ENCODE data around the gene EXOSC7.
A peak's percentile ranks its signal among the peaks of the same experiment; 100 is the strongest.

EXOSC7 gene

GRCh38 chr3:44991326-44991725 lies 15.3 kb downstream of the EXOSC7 start:
- no peak overlapping the region for H3K27ac ChIP-seq
- DNase-seq (ENCODE audit: low read depth, low spot score) = no peak

- peak; percentile 92 for DNase-seq (ENCODE audit: low read depth, low spot score)
- peak overlapping the region; percentile 83 for H3K27ac ChIP-seq
Measured at GRCh38 chr3:44992555-44993470, 16.8 kb downstream of the EXOSC7 start.

- peak; percentile 64 for DNase-seq (ENCODE audit: low read depth, low spot score)
Measured at GRCh38 chr3:44993471-44994205, 17.6 kb downstream of the EXOSC7 start.

GRCh38 chr3:44995142-44995770 lies 19.2 kb downstream of the EXOSC7 start:
- no peak overlapping the region for H3K27ac ChIP-seq
- DNase-seq (ENCODE audit: low read depth, low spot score) = no peak

More at GRCh38 chr3:44993471-44994205, 17.6 kb downstream of the EXOSC7 start:
- peak overlapping the region; percentile 83 for H3K27ac ChIP-seq

GRCh38 chr3:44996556-44996969 lies 20.5 kb downstream of the EXOSC7 start:
- no peak for DNase-seq (ENCODE audit: low read depth, low spot score)
- no peak overlapping the region for H3K27ac ChIP-seq

- no peak overlapping the region for H3K27ac ChIP-seq
- DNase-seq (ENCODE audit: low read depth, low spot score) = no peak
Measured at GRCh38 chr3:44999782-45000181, 23.7 kb downstream of the EXOSC7 start.

GRCh38 chr3:45000823-45001222 lies 24.8 kb downstream of the EXOSC7 start:
- no peak for DNase-seq (ENCODE audit: low read depth, low spot score)
- H3K27ac ChIP-seq = no peak overlapping the region

- no peak overlapping the region for H3K27ac ChIP-seq
- no peak for DNase-seq (ENCODE audit: low read depth, low spot score)
Measured at GRCh38 chr3:45001738-45002137, 25.7 kb downstream of the EXOSC7 start.

- H3K27ac ChIP-seq = no peak overlapping the region
- no peak for DNase-seq (ENCODE audit: low read depth, low spot score)
Measured at GRCh38 chr3:45002139-45002660, 26.2 kb downstream of the EXOSC7 start.

- no peak overlapping the region for H3K27ac ChIP-seq
- no peak for DNase-seq (ENCODE audit: low read depth, low spot score)
Measured at GRCh38 chr3:45002720-45003119, 26.7 kb downstream of the EXOSC7 start.

GRCh38 chr3:45003406-45003805 lies 27.4 kb downstream of the EXOSC7 start:
- no peak overlapping the region for H3K27ac ChIP-seq
- DNase-seq (ENCODE audit: low read depth, low spot score) = no peak

- no peak overlapping the region for H3K27ac ChIP-seq
Measured at GRCh38 chr3:45003859-45004258, 27.8 kb downstream of the EXOSC7 start.

GRCh38 chr3:45007091-45007490 lies 31.0 kb downstream of the EXOSC7 start:
- DNase-seq (ENCODE audit: low read depth, low spot score) = no peak
- no peak overlapping the region for H3K27ac ChIP-seq

More at GRCh38 chr3:45003859-45004258, 27.8 kb downstream of the EXOSC7 start:
- DNase-seq (ENCODE audit: low read depth, low spot score) = no peak

GRCh38 chr3:45008117-45008516 lies 32.1 kb downstream of the EXOSC7 start:
- peak overlapping the region; percentile 22 for H3K27ac ChIP-seq
- no peak for DNase-seq (ENCODE audit: low read depth, low spot score)

GRCh38 chr3:45009868-45010267 lies 33.8 kb downstream of the EXOSC7 start:
- H3K27ac ChIP-seq = no peak overlapping the region
- no peak for DNase-seq (ENCODE audit: low read depth, low spot score)

- peak overlapping the region; percentile 45 for H3K27ac ChIP-seq
- DNase-seq (ENCODE audit: low read depth, low spot score) = peak; percentile 46
Measured at GRCh38 chr3:45010811-45011333, 34.8 kb downstream of the EXOSC7 start.

GRCh38 chr3:45011756-45012508 lies 35.9 kb downstream of the EXOSC7 start:
- H3K27ac ChIP-seq = peak overlapping the region; percentile 45
- DNase-seq (ENCODE audit: low read depth, low spot score) = no peak

GRCh38 chr3:45012577-45012976 lies 36.5 kb downstream of the EXOSC7 start:
- no peak for DNase-seq (ENCODE audit: low read depth, low spot score)
- no peak overlapping the region for H3K27ac ChIP-seq

- H3K27ac ChIP-seq = no peak overlapping the region
- no peak for DNase-seq (ENCODE audit: low read depth, low spot score)
Measured at GRCh38 chr3:45016916-45017315, 40.9 kb downstream of the EXOSC7 start.

- no peak overlapping the region for H3K27ac ChIP-seq
- DNase-seq (ENCODE audit: low read depth, low spot score) = no peak
Measured at GRCh38 chr3:45017821-45018220, 41.8 kb downstream of the EXOSC7 start.

Measured in epithelial cell of prostate (primary cell).